ENCODE measurements around the gene DHRS2. TPM values are rescaled to one million over a fixed set of nuclear protein-coding genes. Genes with fewer than 3 reads are reported as not detected.
"Not testable (repeated sequence)": the region's sequence is repeated elsewhere in the genome, so short reads cannot be mapped to it uniquely, and the experiment has no call there.

DHRS2 gene, protein sequence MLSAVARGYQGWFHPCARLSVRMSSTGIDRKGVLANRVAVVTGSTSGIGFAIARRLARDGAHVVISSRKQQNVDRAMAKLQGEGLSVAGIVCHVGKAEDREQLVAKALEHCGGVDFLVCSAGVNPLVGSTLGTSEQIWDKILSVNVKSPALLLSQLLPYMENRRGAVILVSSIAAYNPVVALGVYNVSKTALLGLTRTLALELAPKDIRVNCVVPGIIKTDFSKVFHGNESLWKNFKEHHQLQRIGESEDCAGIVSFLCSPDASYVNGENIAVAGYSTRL
- total RNA-seq: not detected
- not detected for polyA plus RNA-seq
- total RNA-seq: 0 to 3.4 (median 0.25) reads per million in 6 experiments

DNA sequence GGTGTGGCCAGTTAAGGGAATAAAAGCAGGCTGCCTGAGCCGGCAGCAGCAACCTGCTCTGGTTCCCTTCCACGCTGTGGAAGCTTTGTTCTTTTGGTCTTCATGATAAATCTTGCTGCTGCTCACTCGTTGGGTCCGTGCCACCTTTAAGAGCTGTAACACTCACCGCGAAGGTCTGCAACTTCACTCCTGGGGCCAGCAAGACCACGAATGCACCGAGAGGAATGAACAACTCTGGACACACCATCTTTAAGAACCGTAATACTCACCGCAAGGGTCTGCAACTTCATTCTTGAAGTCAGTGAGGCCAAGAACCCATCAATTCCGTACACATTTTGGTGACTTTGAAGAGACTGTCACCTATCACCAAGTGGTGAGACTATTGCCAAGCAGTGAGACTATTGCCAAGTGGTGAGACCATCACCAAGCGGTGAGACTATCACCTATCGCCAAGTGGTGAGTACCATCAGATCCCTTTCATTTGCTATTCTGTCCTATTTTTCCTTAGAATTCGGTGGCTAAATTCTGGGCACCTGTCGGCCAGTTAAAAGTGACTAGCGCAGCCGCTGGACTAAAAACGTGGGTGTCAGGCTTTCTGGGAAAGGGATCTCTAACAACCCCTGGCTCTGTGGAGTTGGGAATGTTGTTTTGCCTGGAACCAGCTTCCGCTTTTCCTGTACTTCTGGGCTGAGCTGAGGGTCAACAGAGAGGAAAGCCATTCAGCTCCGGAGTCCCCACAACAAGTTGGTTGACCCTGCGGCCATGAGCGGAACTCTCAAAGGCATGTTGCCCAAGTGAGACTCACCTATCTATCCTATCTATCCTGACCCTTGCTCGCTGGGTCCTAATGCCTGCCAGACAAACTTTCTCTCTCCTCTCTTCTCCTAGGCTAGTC lies at the start of gene DHRS2:
DHRS2 (plus strand) TSS at position 48 of the 895 bp plus-strand sequence. CDS start 2,501 bp downstream, outside the sequence.
- peaks cover 7 to 11% (median 8%) of the 10 kb centered on the region in 4 donors for H3K4me1 Mint-ChIP-seq
- H3K9me3 Mint-ChIP-seq: no peaks in the 10 kb centered on the region
- ATAC-seq (no peak), DNase-seq (no peak)
- POLR2A ChIA-PET: no interaction called here
- peak within 1 kb of the TSS in 3 of 10 donors; percentile 12 to 71 (median 65) for H3K27ac Mint-ChIP-seq
- H3K36me3 Mint-ChIP-seq: no peaks in the 10 kb centered on the region
- H3K27me3 Mint-ChIP-seq: peaks cover 0 to 2% (median 0%) of the 10 kb centered on the region in 5 donors
- H3K4me3 Mint-ChIP-seq: no peak within 1 kb of the TSS

DNA sequence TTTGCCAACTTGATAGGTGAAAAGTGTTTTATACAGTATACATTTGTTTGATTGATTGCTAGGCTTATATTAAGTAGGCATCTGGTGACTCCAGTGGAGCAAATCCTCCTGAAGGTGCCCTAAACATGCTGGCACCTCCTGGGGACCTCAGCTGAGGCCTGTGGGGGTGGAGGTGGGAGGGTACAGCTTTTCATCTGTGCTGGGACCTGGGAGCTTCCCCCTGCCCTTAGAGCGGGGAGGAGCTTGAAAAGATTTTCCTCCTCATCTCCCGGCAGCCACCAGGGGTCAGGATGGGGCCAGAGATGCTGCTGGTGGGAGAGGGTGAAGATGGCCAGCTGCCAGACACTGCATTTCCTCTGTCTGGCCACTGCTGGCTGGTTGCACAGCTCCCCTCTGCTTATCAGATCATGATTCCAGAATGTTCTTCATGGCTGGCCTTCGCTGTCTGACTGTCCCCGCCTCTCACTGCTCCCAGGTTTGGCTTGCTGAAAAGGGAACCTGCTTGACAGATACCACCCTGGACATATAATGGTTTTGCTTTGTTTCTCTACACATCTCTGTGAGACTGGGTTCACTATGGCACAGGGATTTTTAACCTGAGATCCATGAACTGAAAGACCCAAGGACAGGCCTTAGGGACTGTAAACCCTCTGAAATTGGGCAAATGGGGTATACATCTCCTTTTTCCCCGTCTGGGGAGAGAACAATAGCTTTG lies 47.1 kb upstream of the DHRS2 start:
- ATAC-seq: peak; percentile 96 to 97
- Mint-ChIP-seq H3K4me3 (peak overlapping the region in 3 of 10 donors; percentile 12 to 39 (median 31)), H3K36me3 (peaks cover 0 to 5% (median 0%) of the 10 kb centered on the region in 3 donors), H3K27me3 (peaks cover 4 to 23% (median 11%) of the 10 kb centered on the region in 5 donors), H3K4me1 (peaks cover 0 to 11% (median 10%) of the 10 kb centered on the region in 4 donors), H3K9me3 (no peaks in the 10 kb centered on the region), H3K27ac (peak overlapping the region in 3 of 10 donors; percentile 27 to 49 (median 40))
- DNase-seq: peak; percentile 71 to 91 (median 81)
- POLR2A ChIA-PET: interaction anchor here (0.7 to 2.2 kb wide), 4 partner anchors 22 to 344 kb away, joined by 3 to 9 read pairs (median 3); no protein-coding TSS in a partner anchor

DNA sequence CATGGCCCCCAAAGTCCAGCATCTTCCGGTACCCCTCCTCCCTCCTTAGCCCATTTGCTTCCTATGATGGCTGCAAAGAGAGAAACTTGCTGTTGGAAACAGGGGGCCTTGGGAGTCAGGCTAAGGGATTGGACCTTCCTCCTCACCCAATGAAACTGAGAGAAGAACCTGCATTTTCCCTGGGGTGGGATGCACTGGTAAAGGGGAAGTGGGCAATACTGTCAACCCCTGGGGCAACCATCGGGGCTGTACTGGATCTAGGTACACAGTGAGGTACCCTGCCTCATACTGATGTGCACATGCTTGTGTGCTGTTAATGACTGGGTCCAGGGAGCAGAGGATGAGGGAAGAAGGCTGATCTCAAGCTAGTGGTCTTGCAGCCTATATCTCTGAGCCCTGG lies 46.6 kb upstream of the DHRS2 start:
- POLR2A ChIA-PET: interaction anchor here (0.6 to 2.2 kb wide), 4 partner anchors 11 to 341 kb away, joined by 3 to 9 read pairs (median 4); partner anchors contain the start of gene JPH4
- Mint-ChIP-seq H3K27ac (no peak overlapping the region), H3K9me3 (no peaks in the 10 kb centered on the region), H3K36me3 (peaks cover 0 to 5% (median 0%) of the 10 kb centered on the region in 3 donors), H3K4me1 (peaks cover 0 to 11% (median 10%) of the 10 kb centered on the region in 4 donors), H3K27me3 (peaks cover 3 to 19% (median 11%) of the 10 kb centered on the region in 5 donors), H3K4me3 (no peak overlapping the region)
- DNase-seq: no peak
- ATAC-seq: no peak

DNA sequence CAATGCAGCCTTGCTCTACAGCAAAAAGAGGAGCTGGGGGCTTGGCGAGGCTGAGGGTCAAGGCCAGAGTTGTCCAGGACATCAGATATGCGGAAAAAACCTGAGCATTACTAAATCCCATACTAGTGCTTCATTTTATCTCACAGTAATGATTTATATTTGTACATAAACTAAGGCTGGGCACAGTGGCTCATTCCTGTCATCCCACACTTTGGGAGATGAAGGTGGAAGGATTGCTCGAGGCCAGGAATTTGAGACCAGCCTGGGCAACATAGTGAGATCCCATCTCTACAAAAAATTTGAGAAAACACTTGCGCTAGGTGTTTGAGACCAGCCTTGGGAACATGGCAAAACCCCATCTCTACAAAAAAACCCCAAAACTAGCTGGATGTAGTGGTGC lies 46.0 kb upstream of the DHRS2 start:
- H3K4me3 Mint-ChIP-seq: no peak overlapping the region
- ATAC-seq (no peak), DNase-seq (no peak)
- H3K4me1 Mint-ChIP-seq: peaks cover 0 to 11% (median 10%) of the 10 kb centered on the region in 4 donors
- POLR2A ChIA-PET: interaction anchor here (0.6 to 2.2 kb wide), 2 partner anchors 12 to 21 kb away, joined by 4 to 9 read pairs; partner anchors contain the start of gene JPH4
- H3K27me3 Mint-ChIP-seq: peaks cover 3 to 19% (median 11%) of the 10 kb centered on the region in 5 donors
- peak overlapping the region in 1 of 10 donors; percentile 71 for H3K27ac Mint-ChIP-seq
- H3K36me3 Mint-ChIP-seq: peaks cover 0 to 5% (median 0%) of the 10 kb centered on the region in 3 donors
- H3K9me3 Mint-ChIP-seq: no peaks in the 10 kb centered on the region

DNA sequence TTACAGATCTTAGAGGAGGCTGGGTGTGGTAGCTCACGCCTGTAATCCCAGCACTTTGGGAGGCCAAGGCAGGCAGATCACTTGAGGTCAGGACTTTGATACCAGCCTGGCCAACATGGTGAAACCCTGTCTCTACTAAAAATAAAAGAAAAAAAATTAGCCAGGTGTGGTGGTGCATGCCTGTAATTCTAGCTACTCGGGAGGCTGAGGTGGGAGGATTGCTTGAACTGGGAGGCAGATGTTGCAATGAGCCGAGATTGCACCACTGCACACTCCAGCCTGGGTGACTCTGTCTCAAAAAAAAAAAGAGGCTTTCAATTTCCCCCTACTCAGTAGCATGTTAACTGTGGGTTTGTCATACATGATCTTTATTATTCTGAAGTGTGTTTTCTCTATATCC lies 42.0 kb upstream of the DHRS2 start:
- H3K4me3 Mint-ChIP-seq, H3K27ac Mint-ChIP-seq, H3K27me3 Mint-ChIP-seq, H3K4me1 Mint-ChIP-seq, DNase-seq, ATAC-seq, H3K36me3 Mint-ChIP-seq, POLR2A ChIA-PET, H3K9me3 Mint-ChIP-seq: not testable (repeated sequence)

DNA sequence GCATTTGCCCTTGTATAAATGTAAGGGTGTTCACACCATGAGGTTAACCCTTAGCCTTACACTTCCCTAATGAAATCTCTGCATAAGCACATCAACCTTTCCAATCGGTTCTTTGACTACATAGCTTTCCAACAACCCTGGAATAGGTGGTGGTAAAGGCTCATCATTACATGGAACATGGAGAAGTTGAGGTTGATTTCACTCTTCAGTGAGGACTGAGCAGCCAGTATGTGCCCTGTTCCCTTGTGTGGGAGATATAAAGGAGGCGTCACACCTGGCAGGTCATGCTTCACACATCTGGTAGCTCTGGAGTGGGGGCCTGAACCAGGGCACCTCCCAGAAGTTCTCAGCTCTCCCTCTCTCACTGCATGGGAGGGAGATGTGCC lies 35.8 kb upstream of the DHRS2 start:
- no peak overlapping the region for H3K4me3 Mint-ChIP-seq
- peaks cover 0 to 5% (median 0%) of the 10 kb centered on the region in 5 donors for H3K27me3 Mint-ChIP-seq
- POLR2A ChIA-PET: no interaction called here
- H3K36me3 Mint-ChIP-seq: peaks cover 0 to 11% (median 6%) of the 10 kb centered on the region in 3 donors
- DNase-seq: no peak
- no peak overlapping the region for H3K27ac Mint-ChIP-seq
- ATAC-seq: no peak
- peaks cover 0 to 2% (median 0%) of the 10 kb centered on the region in 4 donors for H3K4me1 Mint-ChIP-seq
- peaks cover 0 to 13% (median 5%) of the 10 kb centered on the region in 9 donors for H3K9me3 Mint-ChIP-seq

DNA sequence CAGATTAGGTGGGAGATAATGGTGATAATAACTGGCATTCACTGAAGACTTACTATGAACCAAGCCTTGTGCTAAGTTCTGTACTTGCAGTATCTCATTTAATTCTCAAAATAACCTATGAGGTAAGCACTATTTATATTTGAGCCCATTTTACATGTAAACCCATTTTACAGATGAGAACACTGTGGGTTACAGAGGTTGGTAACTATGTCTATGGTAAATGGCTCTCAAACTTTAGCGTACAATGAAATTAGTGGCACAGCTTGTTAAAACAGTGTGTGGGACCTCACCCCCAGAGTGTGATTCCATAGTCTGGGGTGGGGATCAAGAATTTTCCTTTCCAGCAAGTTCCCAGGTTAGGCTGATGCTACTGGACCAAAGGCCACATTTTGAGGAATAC lies 35.4 kb upstream of the DHRS2 start:
- Mint-ChIP-seq H3K27me3 (peaks cover 0 to 5% (median 0%) of the 10 kb centered on the region in 5 donors), H3K36me3 (peaks cover 0 to 11% (median 6%) of the 10 kb centered on the region in 3 donors)
- ATAC-seq: no peak

DNA sequence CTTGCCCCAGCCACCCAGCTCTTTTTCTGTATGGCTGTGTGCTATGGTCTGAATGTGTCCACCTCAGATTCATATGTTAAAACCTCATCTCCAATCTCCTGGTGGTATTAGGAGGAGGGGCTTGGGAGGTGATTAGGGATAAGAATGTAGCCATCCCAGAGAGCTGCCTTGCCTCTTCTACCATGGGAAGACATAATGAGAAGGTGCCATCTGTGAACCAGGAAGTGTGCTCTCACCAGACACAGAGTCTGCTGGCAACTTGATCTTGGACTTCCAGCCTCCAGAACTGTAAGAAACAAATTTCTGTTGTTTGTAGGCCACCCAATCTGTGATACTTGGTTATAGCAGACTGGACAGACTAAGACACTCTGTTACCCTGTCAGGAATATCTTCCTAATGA lies 34.7 kb upstream of the DHRS2 start:
- no peak overlapping the region for H3K4me3 Mint-ChIP-seq
- POLR2A ChIA-PET: no interaction called here
- no peak overlapping the region for H3K27ac Mint-ChIP-seq
- peaks cover 0 to 11% (median 6%) of the 10 kb centered on the region in 3 donors for H3K36me3 Mint-ChIP-seq
- peaks cover 0 to 5% (median 0%) of the 10 kb centered on the region in 5 donors for H3K27me3 Mint-ChIP-seq
- H3K9me3 Mint-ChIP-seq: peaks cover 0 to 13% (median 5%) of the 10 kb centered on the region in 9 donors
- no peak for DNase-seq
- no peak for ATAC-seq
- H3K4me1 Mint-ChIP-seq: peaks cover 0 to 9% (median 5%) of the 10 kb centered on the region in 4 donors

More for the DNA sequence above, 35.4 kb upstream of the DHRS2 start:
- POLR2A ChIA-PET: no interaction called here
- Mint-ChIP-seq H3K4me1 (peaks cover 0 to 4% (median 3%) of the 10 kb centered on the region in 4 donors), H3K4me3 (no peak overlapping the region), H3K27ac (no peak overlapping the region), H3K9me3 (peaks cover 0 to 13% (median 5%) of the 10 kb centered on the region in 9 donors)
- no peak for DNase-seq

DNA sequence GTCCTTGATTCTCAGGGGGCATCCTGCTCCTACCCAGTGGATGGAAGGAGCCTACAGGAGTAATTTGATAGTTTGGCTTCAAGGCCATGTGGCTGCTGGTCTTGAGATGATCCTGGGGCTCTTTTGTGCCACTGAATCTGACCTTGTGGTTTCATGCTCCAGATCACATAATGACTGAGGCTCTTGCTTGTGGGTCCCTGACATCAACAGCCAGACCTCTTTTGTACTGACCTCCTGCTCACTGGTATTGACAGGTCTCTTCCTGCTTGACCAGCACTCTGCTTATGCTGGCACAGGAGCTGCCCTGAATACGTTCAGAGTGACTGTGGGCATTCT lies 34.4 kb upstream of the DHRS2 start:
- H3K36me3 Mint-ChIP-seq: peaks cover 0 to 11% (median 6%) of the 10 kb centered on the region in 3 donors
- H3K27ac Mint-ChIP-seq: peak overlapping the region in 1 of 10 donors; percentile 29
- POLR2A ChIA-PET: no interaction called here
- H3K4me3 Mint-ChIP-seq: no peak overlapping the region
- peaks cover 0 to 13% (median 8%) of the 10 kb centered on the region in 4 donors for H3K4me1 Mint-ChIP-seq
- DNase-seq (no peak), ATAC-seq (no peak)
- peaks cover 0 to 13% (median 5%) of the 10 kb centered on the region in 9 donors for H3K9me3 Mint-ChIP-seq
- peaks cover 0 to 5% (median 0%) of the 10 kb centered on the region in 5 donors for H3K27me3 Mint-ChIP-seq

DNA sequence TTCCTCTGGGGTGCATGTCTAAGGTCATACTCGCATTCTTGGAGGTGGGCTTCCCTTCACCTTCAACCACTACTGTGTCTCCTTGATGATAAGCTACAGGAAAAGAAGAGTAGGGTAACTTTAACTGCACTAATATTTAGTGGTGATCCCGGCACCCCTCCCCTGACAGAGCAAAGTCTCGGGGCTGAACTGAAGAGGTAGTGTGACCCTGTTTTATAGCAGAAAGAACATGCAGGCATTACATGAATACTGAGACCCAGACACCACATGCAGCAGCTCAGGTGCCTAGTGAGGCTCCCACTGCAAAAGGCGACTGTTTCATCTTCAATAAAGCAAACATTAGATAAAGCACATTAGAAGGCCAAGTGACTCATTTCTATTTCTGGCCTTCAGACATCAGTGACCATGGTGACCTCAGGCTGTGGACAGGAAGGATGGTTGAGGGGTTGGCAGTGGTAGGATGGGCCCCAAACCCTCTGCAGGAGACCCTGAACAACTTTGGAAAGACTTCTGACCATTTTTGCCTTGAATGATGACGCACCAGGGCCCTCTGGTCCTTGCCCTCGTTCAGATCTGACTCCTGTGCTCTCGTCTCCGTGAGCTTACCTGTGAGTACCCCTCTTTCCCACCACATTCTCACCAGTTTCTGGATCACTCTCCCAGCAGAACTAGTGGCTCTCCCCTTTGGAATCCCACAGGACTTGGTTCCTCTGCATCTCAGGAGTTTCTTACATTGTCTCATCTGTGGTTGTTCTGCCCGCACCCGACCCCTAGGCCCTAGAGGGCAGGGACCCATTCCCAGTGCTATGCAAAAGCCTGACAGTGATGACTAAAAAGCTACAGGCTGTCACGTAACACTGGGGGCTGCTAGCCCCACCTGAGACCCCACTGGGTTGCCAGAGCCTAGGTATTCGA lies 33.7 kb upstream of the DHRS2 start:
- H3K4me1 Mint-ChIP-seq: peaks cover 0 to 18% (median 12%) of the 10 kb centered on the region in 4 donors
- H3K4me3 Mint-ChIP-seq: no peak overlapping the region
- ATAC-seq (no peak), DNase-seq (no peak)
- H3K27ac Mint-ChIP-seq: peak overlapping the region in 3 of 10 donors; percentile 10 to 31 (median 29)
- POLR2A ChIA-PET: no interaction called here
- H3K36me3 Mint-ChIP-seq: peaks cover 0 to 11% (median 6%) of the 10 kb centered on the region in 3 donors
- H3K27me3 Mint-ChIP-seq: peaks cover 0 to 5% (median 0%) of the 10 kb centered on the region in 5 donors
- peaks cover 0 to 13% (median 5%) of the 10 kb centered on the region in 9 donors for H3K9me3 Mint-ChIP-seq

DNA sequence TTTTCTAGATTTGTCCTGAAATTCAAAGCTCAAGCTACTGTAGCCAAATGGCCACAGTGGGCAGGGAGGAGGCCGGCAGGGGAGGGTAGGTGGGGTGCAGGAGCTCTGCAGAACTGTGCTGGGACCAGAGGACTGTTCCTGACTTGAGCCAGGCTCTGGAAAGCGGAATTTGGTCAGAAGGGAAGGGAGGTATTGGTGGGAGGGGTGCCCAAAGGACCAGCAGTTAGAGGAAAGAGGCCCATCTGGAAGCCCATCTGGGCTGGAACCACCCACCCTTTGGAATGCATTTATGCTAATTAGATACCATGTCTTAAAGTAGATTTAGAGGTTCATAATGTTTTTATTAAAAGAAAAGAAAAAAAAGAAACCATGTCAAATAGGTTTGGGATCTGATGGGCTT lies 33.1 kb upstream of the DHRS2 start:
- Mint-ChIP-seq H3K36me3 (peaks cover 0 to 11% (median 6%) of the 10 kb centered on the region in 3 donors), H3K27me3 (peaks cover 0 to 5% (median 0%) of the 10 kb centered on the region in 5 donors), H3K4me1 (peaks cover 0 to 19% (median 11%) of the 10 kb centered on the region in 4 donors), H3K9me3 (peaks cover 0 to 13% (median 5%) of the 10 kb centered on the region in 9 donors), H3K27ac (peak overlapping the region in 1 of 10 donors; percentile 24), H3K4me3 (no peak overlapping the region)
- DNase-seq (no peak), ATAC-seq (no peak)
- POLR2A ChIA-PET: no interaction called here
